GM12801 (cell line): ENCODE data around the gene XYLT2.

Source experiments
- CTCF ChIP-seq: IDR thresholded peaks from one replicate; pipeline ENCODE4 v1.5.1; 2011; ENCODE audit warnings: control low read depth; ENCODE audit not compliant: insufficient read length; ENCODE audit errors: extremely low read depth

Gene XYLT2

GRCh38 chr17:50386510-50386909 is 40.6 kb downstream of the XYLT2 start:
- TF ChIP-seq CTCF, result no peak

DNA sequence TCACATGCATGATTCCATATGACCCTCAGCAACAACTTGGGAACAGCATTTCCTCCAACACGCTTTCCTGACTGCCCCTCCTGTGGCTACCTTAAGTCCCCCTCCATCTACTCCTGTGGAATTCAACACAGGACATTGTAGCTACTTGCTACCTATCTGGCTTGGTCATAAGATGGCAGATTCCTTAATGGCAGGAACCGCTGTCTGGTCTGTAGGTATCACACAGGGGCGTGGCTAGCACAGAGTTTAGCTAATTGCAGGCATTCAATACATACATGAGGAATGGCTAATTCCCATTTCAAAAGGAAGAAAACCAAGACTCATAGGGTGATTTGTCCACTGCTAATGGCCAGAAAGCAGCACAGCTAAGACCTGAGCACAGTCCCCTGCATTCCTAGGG is 42.8 kb downstream of the XYLT2 start:
- no peak for TF ChIP-seq CTCF

DNA sequence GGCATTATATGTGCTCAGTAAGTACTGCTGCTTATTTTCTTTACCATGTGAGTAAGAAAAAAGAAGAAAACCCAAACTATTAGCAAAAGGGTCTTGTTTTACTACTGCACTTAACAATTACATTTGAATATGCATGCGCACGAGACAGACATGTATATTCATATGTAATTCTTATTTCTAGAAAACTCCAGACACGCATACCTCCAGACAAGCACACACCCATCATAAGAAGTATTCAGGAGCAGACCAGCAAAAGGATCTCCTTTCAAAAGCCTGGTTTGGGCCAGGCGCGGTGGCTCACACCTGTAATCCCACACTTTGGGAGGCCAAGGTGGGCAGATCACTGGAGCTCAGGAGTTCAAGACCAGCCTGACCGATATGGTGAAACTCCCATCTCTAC is 43.6 kb downstream of the XYLT2 start:
- TF ChIP-seq CTCF, result no peak

GRCh38 chr17:50392621-50393020 is 46.7 kb downstream of the XYLT2 start:
- TF ChIP-seq CTCF, result no peak

DNA sequence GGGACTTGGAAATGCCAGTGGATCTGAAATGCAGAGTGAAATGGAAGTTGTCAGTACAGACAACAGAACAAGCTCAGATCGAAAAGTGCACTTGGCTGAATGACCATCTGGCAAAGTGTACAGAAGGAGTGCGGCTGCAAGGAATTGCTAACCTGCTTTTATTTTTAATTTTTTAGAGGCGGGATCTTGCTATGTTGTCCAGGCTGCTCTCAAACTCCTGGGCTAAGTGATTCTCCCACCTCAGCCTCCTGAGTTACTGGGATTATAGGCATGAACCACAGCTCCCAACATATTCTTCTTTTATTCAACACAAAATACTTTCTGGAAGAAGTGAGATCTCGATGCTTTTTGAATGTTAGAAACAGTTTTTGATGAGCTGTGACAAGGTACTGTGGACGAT is 47.8 kb downstream of the XYLT2 start:
- TF ChIP-seq CTCF, result no peak

DNA sequence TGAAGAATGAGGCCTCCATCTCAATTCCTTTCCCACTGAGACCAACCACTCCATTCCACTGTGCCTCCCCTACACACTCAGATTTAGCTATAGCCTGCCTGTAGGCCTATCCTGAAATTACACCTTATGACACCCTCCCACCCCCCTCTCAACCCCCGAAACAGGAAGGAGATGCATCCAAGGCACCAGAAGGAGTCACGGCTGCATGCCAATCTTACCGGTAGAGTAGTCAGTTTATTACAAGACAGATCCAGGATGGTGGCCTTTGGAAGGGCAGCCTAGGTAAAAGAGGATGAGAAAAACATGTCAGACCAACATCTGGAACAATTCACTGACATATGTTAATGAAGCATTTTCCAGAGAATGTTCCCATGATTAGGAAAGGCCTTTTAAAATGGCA is 48.8 kb downstream of the XYLT2 start:
- no peak for TF ChIP-seq CTCF

- no peak for TF ChIP-seq CTCF
Measured at GRCh38 chr17:50396261-50397110, 50.6 kb downstream of the XYLT2 start.
